GM19395 (cell line): ENCODE results near the gene CFAP221.

Experiments
- ATAC-seq: cut with Tn5 transposase; IDR thresholded peaks from one replicate; pipeline ENCODE4 v1.9.1; 2021; ENCODE audit warnings: mild to moderate bottlenecking, moderate library complexity; ENCODE audit not compliant: unreplicated experiment

The CFAP221 gene

DNA sequence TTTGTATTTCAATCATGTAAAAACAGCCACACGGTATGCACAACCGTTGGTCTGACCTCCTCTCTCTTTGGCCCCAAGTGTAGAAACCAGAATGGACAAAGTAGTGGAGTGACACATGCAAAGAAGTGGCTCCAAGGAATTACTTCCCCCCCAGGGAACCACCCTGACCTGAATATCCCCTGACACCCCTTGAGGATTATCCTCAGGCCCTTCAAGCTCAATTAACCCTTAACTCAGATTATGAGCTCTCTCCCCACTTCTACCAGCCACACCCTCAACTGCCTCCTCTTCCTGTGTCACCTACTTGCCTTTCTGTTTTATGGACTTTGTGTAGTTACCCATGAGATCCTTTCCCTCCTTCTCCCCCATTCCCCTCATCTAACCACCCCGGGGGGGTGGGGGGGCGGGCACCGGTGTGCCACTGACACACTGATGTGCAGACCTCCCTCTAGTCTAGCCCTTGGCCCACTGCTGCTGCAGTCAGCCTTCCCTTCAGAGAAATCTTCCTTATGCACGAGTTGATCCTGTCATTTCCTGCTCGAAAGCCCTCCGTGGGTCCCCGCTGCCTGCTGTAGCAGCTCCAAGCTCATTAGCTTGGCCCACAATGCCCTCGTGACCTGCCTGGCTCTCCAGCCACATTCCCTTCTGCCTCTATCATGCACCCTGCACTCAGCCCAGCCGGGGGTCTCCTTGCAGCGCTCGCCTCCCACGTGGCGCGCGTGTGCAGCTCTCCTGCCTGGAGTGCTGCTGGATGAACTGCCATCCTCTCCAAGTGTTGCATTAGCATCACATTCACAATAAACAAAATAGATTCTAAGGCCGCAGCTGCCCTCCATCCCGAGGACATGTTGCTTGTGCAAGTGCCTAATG, 94.7 kb downstream of the CFAP221 start:
- no peak for ATAC-seq

GRCh38 chr2:119641562-119642258, 97.5 kb downstream of the CFAP221 start:
- peak; percentile 96 for ATAC-seq

- ATAC-seq, result no peak
Measured at GRCh38 chr2:119644186-119644585, 99.9 kb downstream of the CFAP221 start.

DNA sequence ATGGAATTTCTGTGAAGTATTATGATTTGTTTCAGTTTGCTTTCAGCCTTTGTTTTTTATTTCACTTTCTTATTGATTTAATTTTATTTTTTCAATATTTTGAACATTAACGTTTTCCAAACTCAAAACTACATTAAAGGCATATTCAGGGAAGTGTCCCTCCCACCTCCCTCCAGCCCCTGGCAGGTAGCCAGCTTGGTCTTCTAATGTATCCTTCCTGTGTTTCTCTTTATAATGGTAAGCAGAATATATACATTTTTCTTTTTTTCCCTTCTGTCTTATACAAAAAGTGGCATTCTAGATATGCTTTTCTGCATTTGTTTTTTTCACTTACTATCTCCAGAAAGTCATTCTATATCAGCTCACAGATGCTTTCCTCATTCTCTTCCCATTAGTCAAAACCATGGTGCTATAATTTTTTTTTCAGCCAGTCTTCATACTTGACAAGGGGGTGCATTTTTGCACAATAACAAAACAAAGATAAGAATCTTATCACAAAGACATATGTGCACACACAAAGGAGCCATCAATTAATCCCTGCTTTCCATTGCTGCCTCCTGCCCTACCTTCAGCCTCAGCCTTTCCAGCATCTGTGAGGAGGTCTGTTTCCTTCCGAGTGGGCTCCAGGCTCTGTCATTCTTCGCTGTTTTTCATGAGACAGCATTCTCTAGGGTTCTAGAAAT, 101.1 kb downstream of the CFAP221 start:
- no peak for ATAC-seq

DNA sequence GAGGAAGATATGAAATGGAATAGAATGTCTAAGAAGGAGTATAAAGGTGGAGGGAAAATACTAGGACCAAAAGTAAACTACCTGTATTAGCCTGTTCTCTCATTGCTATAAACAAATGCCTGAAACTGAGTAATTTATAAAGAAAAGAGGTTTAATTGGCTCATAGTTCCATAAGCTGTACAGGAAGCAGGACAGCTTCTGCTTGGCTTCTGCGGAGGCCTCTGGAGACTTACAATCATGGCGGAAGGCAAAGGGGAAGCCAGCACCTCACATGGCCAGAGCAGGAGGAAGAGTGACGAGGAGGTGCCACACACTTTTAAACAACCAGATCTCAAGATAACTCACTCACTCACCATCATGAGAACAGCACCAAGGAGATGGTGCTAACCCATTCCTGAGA, 101.9 kb downstream of the CFAP221 start:
- no peak for ATAC-seq

DNA sequence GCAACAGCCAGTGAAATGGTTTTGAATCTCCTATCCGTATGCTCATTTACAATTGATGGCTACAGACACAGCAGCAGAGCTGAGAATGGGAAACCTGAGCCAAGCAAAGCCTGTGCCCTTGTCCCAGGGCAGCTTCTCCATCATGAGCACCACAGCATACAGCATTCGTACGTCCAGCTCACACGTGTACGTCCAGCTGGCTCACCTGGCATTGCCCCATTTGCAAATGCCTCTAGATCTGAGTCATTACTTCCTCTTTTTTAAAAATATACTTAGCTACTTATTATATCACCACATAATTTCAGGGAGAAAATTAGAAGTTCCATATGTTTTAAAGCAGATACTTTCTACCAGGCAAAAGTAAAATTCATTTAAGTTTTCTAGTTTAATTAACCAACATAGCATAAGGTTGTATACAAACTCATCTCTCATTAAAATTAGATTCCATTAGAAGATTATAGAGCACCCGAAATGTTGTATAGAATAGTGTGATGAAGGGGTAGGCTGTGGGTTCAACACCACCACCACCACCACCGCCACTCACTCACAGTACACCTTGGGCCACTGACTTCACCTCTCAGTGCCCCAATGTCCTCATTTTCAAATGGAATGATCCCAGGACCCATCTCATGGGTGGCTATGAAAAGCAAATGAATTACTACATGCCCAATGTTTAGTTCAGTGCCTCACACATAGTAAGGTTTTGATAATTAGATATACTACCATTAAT, 103.4 kb downstream of the CFAP221 start:
- ATAC-seq, result peak; percentile 92

DNA sequence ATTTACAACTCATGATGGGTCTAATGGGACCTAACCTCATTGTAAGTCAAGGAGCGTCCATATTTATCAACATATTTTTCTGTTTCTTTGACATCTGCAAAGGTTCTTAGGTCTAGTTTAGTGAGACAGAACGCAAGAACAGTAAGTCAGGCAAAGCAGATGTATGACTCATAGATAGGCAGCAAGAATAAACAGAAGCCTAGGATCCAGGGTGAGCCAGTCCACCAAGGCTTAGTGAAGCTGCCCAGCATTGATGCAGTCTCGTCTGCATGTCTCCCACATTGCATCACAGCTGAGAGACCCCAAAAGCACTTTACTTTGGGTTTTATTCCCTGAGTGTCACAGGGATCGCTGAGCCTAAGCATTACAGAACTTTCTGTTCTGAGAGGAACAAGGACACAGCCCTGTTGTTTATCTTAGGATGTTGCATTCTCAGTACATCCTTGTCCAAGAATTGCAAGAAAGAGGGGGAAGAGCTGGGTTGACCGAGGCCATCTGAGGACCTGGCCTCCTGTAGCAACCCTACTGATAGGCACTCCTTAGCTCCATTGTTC, 105.2 kb downstream of the CFAP221 start:
- ATAC-seq, result no peak

DNA sequence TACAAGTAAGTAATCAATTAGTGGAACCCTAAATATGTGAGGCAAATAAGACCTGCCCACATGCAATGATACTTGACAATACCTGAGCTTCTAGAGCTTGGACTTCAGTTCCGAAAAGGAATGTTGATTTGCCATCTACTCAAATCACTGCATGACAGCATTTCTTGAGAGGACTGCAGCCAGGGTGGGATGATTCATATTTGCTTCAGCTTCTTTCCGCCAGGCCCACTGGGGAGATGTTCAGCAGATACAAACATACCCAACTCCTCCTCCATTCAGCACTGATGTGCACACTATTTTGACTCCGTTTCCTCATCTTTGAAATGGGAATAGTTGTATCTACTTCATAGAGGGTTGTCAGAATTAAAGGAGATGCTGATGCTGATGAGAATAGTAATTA, 106.0 kb downstream of the CFAP221 start:
- ATAC-seq, result no peak

- no peak for ATAC-seq
Measured at GRCh38 chr2:119650846-119651370, 106.7 kb downstream of the CFAP221 start.

GRCh38 chr2:119657466-119658145, 113.4 kb downstream of the CFAP221 start:
- no peak for ATAC-seq

DNA sequence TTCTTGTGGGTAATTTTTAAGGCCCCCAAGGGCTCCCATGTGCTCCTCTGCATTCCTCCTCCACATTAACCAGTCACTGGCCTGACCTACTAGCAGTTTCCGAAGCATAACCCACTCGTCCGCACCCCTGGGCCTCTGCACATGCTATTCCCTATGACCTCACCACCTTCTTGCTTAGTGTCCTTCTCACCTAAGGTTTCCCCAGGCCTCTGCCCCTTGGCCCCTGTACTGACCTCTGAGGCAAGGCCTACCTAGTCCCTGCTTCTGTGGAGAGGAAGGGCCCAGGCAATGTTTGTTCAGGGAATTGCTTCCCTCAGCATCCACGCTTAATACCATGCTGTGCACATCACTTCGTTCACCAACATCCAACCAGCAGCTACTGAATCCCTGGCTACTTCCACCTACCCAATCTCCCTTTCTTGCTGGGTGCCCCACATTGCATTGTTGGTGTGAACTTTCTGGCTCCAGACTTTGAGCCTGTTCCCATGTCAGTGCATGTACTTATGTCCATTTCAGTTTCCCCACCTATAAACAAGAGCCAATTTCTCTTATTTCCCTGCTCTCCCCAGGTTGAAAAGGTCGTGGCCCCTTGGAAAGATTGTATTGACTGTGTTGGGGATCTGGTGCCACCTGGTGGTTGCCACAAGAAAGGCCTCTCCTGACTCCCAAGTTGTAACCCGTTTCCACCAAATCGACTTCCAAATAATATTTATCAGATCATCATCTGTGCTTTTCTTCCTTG, 115.5 kb downstream of the CFAP221 start:
- no peak for ATAC-seq

GRCh38 chr2:119660343-119660658, 116.1 kb downstream of the CFAP221 start:
- no peak for ATAC-seq

DNA sequence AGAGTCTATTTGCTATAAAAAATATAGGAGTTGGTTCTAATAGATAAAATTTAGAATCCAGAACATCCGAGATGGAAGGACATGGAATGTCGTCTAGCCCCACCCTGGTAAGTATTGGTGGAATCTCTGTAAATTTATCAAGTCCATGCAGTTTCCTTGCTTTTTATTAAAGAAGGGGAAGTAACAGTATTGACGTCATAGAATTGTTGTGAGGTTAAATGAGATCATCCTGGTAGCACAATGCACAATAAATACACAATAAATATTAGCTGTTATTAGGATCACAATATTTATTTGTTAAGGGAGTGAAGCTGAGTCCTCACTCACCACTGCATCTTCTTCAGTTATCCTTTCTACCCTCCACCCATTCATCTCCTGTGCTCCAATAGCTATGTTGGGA, 118.0 kb downstream of the CFAP221 start:
- no peak for ATAC-seq

- no peak for ATAC-seq
Measured at GRCh38 chr2:119668546-119668945, 124.3 kb downstream of the CFAP221 start.

DNA sequence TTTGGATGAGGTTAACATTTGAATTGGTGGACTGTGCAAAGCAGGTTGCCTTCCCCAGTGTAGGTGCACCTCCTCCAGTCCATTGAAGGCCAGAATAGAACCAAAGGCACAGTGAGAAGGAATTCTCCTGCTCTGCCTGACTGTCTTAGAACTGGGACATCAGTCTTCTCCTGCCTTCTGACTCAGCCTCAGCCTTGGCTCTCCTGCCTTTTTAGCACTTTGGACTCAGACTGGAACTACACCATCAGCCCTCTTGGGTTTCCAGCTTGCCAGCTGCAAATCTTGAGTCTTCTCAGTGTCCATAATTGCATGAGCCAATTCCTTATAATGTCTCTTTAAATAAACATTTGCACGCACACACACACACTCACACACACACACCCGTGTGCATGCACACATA, 126.8 kb downstream of the CFAP221 start:
- no peak for ATAC-seq

GRCh38 chr2:119671752-119672151, 127.5 kb downstream of the CFAP221 start:
- no peak for ATAC-seq

DNA sequence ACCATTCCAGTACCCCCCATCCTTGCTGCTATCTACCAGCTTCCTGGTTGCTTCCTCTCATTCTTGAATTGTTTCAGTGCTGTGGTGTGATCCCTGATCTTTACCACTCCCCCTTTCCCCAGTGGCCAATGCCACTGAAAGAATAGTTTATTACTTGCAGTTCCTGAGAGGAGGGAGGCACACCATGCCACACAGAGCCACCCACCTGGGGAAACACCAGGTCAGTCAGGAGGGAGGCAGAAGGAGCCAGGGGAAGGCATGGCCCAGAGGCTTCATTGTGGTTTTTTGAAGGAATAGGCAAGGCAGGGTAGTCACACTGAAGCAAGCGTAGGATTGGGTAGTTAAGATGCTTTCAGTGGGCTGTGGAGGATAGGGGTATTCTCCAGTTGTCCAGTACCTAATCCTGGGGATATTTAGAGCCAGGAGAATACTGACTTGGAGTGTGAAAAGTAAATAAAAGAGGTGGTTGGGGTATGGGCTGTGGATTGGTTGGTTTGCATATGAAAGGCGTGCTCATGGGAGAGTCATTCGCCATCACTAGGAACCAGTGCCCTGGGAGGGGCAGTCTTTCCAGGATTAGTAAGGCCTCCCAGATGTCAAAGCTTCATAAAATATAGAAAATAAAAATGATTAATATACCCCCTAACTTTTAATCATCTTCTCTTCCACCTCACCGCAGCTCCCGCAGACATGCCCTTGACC, 128.1 kb downstream of the CFAP221 start:
- ATAC-seq, result no peak

GRCh38 chr2:119673796-119674195, 129.5 kb downstream of the CFAP221 start:
- no peak for ATAC-seq
